GF-D8 (cell line): ENCODE results near the gene SERPINB6.
"Not testable (repeated sequence)": the region's sequence is repeated elsewhere in the genome, so short reads cannot be mapped to it uniquely, and the experiment has no call there.

Source experiments
- DNase-seq: peaks from one replicate; lab custom pipeline; 2025; lab: John Stamatoyannopoulos, UW

Gene SERPINB6

GRCh38 chr6:2999618-3000557 is 28.5 kb upstream of the SERPINB6 start, which contains the start of gene NQO2:
Gene NQO2 (plus strand): TSS chr6:2999894. CDS start chr6:3006553, 6,659 bp downstream.
- peak; percentile 69 for DNase-seq

- peak; percentile 45 for DNase-seq
Observed at GRCh38 chr6:2998998-2999617, 27.7 kb upstream of the SERPINB6 start.

GRCh38 chr6:2998249-2998997 is 27.1 kb upstream of the SERPINB6 start:
- DNase-seq, result not testable (repeated sequence)

GRCh38 chr6:2993755-2994317 is 22.5 kb upstream of the SERPINB6 start:
- DNase-seq, result no peak

GRCh38 chr6:2992330-2992979 is 21.1 kb upstream of the SERPINB6 start:
- no peak for DNase-seq

- DNase-seq, result no peak
Observed at GRCh38 chr6:2990932-2991506, 19.7 kb upstream of the SERPINB6 start.

GRCh38 chr6:2990248-2990931 is 19.0 kb upstream of the SERPINB6 start:
- no peak for DNase-seq

GRCh38 chr6:2989332-2990247 is 18.2 kb upstream of the SERPINB6 start:
- peak; percentile 90 for DNase-seq

GRCh38 chr6:2988426-2989331 is 17.3 kb upstream of the SERPINB6 start:
- peak; percentile 35 for DNase-seq

- no peak for DNase-seq
Observed at GRCh38 chr6:2988094-2988425, 16.7 kb upstream of the SERPINB6 start.

GRCh38 chr6:2986722-2987221 is 15.4 kb upstream of the SERPINB6 start:
- DNase-seq, result no peak

- no peak for DNase-seq
Observed at GRCh38 chr6:2984738-2985406, 13.5 kb upstream of the SERPINB6 start.

GRCh38 chr6:2982426-2983117 is 11.2 kb upstream of the SERPINB6 start:
- no peak for DNase-seq

- no peak for DNase-seq
Observed at GRCh38 chr6:2980465-2980855, 9.1 kb upstream of the SERPINB6 start.

- no peak for DNase-seq
Observed at GRCh38 chr6:2979819-2980464, 8.6 kb upstream of the SERPINB6 start.

- no peak for DNase-seq
Observed at GRCh38 chr6:2978923-2979322, 7.6 kb upstream of the SERPINB6 start.
